K562 (cell line): Measurements from ENCODE around the gene C11orf65. TPM values are rescaled to one million over a fixed set of nuclear protein-coding genes. Genes with fewer than 3 reads are reported as not detected.

Experiments used
- BCOR ChIP-seq: fragments of 450-650 bp; IDR thresholded peaks from 2 replicates; pipeline ENCODE4 v1.6.1; 2016
- ETS1 ChIP-seq: conservative IDR thresholded peaks from 2 replicates; pipeline ENCODE4 v1.6.1; 2011; ENCODE audit warnings: low read depth, mild to moderate bottlenecking, low read length; ENCODE audit not compliant: control insufficient read depth
- ILK ChIP-seq: fragments of 450-650 bp; IDR thresholded peaks from 2 replicates; pipeline ENCODE4 v1.6.1; 2016; ENCODE audit warnings: missing genetic modification characterization, low read depth, mild to moderate bottlenecking, missing compliant biosample characterization, moderate library complexity, borderline replicate concordance
- KLF13 ChIP-seq: fragments of 450-650 bp; IDR thresholded peaks from 2 replicates; pipeline ENCODE4 v1.6.1; 2016; ENCODE audit warnings: missing genetic modification characterization, low read depth, mild to moderate bottlenecking, missing compliant biosample characterization, moderate library complexity, borderline replicate concordance
- REST ChIP-seq, 2 experiments: fragments of 450-650 bp; formaldehyde crosslinking in 1 of 2; IDR thresholded peaks; 2 replicates each; pipeline versions ENCODE4 v1.4.0 to v1.6.1; 2014 to 2020; ENCODE audit warnings: mild to moderate bottlenecking in 2 of 2, borderline replicate concordance in 1 of 2, low read depth in 1 of 2
- SETDB1 ChIP-seq: IDR thresholded peaks from one replicate; pipeline ENCODE4 v1.6.1; 2012; ENCODE audit warnings: low read length, control low read depth, inconsistent platforms
- SIN3B ChIP-seq: fragments of 450-650 bp; IDR thresholded peaks from 2 replicates; pipeline ENCODE4 v1.6.1; 2017; ENCODE audit warnings: low read depth, mild to moderate bottlenecking, moderate library complexity
- STAT5A ChIP-seq: IDR thresholded peaks from 2 replicates; pipeline ENCODE4 v1.6.1; 2012; ENCODE audit warnings: low read length, inconsistent platforms, borderline replicate concordance
- TBL1XR1 ChIP-seq, 2 experiments: IDR thresholded peaks; 2 replicates each; pipeline ENCODE4 v1.6.1; 2012; ENCODE audit warnings: improper control_type of control experiment in 2 of 2, low read length in 2 of 2, mild to moderate bottlenecking in 1 of 2
- ZNF518B ChIP-seq: fragments of 250-450 bp; sonication (Bioruptor Pico); IDR thresholded peaks from 2 replicates; pipeline ENCODE4 v1.5.0; 2021; ENCODE audit warnings: mild to moderate bottlenecking, moderate library complexity
- polyA plus RNA-seq, 8 experiments: library from polyadenylated mRNA; depleted of rRNA in 4 of 8; stranded (reverse) in 5 of 8; unstranded in 3 of 8; fragments of >200 nt; fragmentation: Nextera tagmentation in 2 of 8; fragmentation: Illumina TruSeq in 1 of 8; extraction: Ambion mirVana in 2 of 8; extraction: Trizol in 1 of 8; gene quantifications; 2 replicates each; pipeline versions ENCODE4 v1.2.1 to v1.2.3, GENCODE V29; 2011 to 2014; ENCODE audit warnings: inconsistent platforms in 1 of 8, missing spikeins in 1 of 8
- total RNA-seq, 7 experiments: library from RNA; depleted of rRNA in 6 of 7; stranded (reverse); fragments of >200 nt in 6 of 7; fragmentation: Illumina TruSeq in 2 of 7; extraction: Trizol in 2 of 7; gene quantifications; 2 replicates each; pipeline versions ENCODE4 v1.2.1 to v1.2.3, GENCODE V29; 2011 to 2021; ENCODE audit warnings: low replicate concordance in 1 of 7

C11orf65 gene
- total and polyA plus RNA-seq, 9 of the 15 experiments (the other 6 are each of a cell fraction or from before 2014, with no cell fraction given), result 1.0 to 2.1 (median 1.2) TPM

GRCh38 chr11:108346451-108346850 is 120.9 kb downstream of the C11orf65 start (continued):
- TF ChIP-seq REST (IDR thresholded peaks at IDR 0.05; ENCODE audit: borderline replicate concordance) (no peak), REST (CRISPR knock-in tag; IDR thresholded peaks at IDR 0.05; ENCODE audit: low read depth) (no peak), ZNF518B (CRISPR knock-in tag) (no peak), STAT5A (no peak), BCOR (no peak), SETDB1 (no peak), SIN3B (no peak), ETS1 (no peak), KLF13 (no peak), TBL1XR1 (IDR thresholded peaks at IDR 0.05; ENCODE audit: low read length in 2 of 2) (no peak), ILK (tag) (no peak)
